Measurements from ENCODE around the gene PWWP2A.
"Not testable (repeated sequence)": the region's sequence is repeated elsewhere in the genome, so short reads cannot be mapped to it uniquely, and the experiment has no call there.

The PWWP2A gene, protein sequence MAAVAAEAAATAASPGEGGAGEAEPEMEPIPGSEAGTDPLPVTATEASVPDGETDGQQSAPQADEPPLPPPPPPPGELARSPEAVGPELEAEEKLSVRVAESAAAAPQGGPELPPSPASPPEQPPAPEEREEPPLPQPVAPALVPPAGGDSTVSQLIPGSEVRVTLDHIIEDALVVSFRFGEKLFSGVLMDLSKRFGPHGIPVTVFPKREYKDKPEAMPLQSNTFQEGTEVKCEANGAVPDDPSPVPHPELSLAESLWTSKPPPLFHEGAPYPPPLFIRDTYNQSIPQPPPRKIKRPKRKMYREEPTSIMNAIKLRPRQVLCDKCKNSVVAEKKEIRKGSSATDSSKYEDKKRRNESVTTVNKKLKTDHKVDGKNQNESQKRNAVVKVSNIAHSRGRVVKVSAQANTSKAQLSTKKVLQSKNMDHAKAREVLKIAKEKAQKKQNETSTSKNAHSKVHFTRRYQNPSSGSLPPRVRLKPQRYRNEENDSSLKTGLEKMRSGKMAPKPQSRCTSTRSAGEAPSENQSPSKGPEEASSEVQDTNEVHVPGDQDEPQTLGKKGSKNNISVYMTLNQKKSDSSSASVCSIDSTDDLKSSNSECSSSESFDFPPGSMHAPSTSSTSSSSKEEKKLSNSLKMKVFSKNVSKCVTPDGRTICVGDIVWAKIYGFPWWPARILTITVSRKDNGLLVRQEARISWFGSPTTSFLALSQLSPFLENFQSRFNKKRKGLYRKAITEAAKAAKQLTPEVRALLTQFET

DNA sequence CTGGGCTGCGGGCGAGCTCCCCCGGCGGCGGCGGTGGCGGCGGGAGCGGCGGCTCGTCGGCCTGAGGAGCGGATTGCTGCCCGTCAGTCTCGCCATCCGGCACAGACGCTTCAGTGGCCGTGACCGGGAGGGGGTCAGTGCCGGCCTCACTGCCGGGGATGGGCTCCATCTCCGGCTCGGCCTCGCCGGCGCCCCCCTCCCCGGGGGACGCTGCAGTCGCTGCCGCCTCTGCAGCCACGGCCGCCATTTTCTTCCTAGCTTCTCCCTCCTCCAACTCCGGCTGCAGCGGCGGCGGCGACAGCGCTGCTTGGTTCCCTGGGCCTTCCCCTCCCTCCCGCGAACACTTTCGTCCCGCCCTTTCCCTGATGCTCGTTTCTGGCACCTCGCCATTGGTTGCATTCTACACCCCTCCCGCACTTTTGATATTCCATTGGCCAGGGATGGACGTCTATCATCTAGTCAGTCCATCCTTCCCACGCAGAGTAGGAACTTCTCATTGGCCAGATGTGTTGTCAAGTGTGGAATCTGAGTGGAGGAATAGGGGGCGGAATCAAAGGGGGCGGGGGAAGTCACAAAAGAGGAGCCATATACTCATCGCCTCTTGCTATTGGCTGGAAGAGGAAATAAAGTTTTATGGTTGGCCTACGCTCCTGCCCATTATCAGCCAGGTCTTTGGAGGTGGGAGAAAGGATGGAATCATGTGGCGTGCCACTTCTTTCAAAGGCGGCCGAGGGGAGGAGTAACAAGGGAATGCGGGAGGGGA is at the start of gene PWWP2A:
PWWP2A (minus strand) TSS at position 309 of the 763 bp plus-strand sequence; CDS start at position 247, 62 bp downstream.
- DNase-seq (ENCODE audit: low spot score), result peak; percentile 100

DNA sequence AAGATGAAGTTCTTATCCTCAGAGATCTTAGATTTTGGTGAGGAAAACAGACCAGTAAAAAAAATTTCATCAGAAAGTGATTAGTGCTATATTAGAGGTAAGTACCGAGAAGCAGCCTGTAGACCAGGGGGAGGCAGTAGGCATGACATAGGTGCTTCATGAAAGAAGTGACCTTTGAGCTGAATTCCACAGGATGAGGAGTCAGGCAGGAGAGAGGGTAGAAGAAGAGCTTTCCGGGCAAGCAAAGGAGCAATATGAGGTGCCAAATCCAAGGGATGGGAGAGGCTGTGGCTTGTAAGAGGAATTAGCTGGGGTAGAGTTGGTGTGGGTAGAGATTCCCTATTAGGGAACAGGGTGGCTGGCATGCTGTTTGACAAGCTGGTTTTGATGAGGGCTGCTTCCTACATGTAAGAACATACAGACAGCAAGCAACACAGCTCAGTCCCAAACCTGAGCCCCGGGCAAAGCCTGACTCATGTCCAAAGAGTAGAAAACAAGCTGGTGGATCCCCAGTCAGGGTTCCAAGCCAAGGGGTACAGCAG is 48.4 kb upstream of the PWWP2A start:
- DNase-seq (ENCODE audit: low spot score), result peak; percentile 32

- DNase-seq (ENCODE audit: low spot score), result no peak
These were observed 47.8 kb upstream of the PWWP2A start for GRCh38 chr5:160166973-160167623.

DNA sequence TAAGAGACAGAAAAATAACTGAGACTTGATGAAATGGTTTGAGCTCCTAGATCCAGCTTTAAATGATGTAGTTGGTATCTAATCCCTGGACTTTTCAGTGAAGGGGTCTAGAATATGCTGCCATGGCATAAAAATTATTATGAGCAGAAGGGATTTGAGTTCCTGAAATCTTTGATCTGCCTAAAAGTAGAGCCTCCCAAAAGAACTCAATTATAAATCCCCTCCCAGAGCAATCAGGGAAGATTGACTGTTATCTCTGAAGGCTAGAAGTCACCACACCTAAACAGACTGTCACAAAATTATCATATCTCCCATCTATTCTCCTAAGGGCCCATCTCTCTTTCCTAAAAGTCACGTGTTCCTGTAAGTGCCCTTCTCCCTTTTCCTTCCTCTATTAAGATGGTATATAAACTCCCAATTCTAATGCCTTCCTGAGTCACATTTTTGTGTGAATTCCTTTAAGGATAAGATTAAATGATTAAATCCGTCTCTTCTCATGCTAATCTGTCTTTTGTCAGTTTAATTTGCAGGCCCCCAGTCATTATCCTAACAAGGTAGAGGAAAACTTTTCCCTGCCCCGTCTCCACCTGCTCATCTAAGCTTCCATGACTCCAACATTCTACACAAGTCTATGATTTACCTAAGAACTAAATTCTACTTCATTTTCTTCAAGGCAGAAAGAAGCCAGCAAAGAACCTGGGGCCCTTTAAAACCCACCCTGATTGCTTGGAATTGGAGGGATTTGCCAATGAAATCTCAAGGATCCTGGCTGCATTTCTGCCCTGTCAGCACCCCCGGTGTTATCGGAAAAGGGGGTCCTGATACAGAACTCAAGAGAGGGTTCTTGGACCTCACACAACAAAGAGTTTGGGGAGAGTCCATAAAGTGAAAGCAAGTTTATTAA is 47.1 kb upstream of the PWWP2A start:
- no peak for DNase-seq (ENCODE audit: low spot score)

DNA sequence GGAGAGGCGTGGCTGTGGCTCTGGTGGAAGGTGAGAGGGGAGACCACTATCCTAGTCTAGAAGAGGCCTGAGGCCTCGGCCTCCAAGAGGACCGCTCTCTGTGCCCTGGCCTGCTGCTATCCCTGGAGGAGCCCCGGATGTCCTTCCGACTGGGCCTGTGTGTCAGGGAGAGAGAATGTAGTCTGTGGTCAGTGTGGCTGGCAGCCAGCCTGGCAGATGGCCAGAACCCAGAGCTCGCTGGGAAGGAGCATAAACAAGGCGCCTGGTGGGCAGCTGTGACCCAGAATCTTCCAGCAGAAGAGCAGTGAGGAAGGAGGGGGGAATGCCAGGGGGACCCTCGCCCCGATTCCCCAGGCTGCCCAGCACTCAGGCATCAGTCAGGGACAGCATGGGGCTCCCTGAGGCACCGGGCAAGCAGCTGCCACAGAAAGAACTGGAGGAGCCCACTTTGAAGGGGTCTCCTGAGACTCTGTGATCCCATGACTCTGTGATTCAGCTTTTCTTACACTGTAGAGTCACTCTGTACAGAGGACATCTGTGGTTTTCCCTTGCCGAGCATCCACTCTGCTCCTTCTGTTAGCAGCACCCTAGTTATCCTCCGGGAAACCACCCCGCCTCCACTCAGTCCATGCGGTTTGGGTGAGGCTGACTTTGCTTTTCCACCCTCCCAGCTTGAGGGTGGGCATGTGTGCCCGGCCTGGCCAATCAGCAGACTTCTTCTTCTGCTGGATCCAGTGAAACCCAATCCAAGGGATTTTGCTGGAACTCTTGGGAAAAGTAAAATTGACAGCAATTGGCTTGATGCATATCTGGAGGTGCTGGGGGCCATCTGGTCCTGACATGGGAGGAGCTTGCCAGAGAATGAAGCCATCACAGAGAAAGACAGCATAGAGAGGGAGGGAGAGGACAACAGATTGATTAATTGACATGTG is 46.2 kb upstream of the PWWP2A start:
- DNase-seq (ENCODE audit: low spot score), result peak; percentile 99

DNA sequence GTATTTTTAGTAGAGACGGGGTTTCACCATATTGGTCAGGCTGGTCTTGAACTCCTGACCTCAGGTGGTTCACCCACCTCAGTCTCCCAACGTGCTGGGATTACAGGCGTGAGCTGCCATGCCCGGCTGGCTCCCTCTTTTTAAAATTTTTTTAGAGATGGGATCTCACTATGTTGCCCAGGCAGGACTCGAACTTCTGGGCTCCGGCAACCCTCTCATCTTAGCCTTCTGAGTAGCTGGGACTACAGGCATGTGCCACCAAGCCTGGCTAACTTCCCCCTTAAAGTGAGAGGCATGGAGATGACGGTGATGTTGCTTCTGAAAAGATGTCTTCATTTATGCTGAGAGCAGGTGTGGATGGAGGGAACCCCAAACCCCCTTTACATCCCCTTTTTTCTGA is 43.7 kb upstream of the PWWP2A start:
- no peak for DNase-seq (ENCODE audit: low spot score)

- DNase-seq (ENCODE audit: low spot score), result no peak
These were observed 42.4 kb upstream of the PWWP2A start for GRCh38 chr5:160161626-160162025.

GRCh38 chr5:160160875-160161274 is 41.6 kb upstream of the PWWP2A start:
- DNase-seq (ENCODE audit: low spot score), result not testable (repeated sequence)

DNA sequence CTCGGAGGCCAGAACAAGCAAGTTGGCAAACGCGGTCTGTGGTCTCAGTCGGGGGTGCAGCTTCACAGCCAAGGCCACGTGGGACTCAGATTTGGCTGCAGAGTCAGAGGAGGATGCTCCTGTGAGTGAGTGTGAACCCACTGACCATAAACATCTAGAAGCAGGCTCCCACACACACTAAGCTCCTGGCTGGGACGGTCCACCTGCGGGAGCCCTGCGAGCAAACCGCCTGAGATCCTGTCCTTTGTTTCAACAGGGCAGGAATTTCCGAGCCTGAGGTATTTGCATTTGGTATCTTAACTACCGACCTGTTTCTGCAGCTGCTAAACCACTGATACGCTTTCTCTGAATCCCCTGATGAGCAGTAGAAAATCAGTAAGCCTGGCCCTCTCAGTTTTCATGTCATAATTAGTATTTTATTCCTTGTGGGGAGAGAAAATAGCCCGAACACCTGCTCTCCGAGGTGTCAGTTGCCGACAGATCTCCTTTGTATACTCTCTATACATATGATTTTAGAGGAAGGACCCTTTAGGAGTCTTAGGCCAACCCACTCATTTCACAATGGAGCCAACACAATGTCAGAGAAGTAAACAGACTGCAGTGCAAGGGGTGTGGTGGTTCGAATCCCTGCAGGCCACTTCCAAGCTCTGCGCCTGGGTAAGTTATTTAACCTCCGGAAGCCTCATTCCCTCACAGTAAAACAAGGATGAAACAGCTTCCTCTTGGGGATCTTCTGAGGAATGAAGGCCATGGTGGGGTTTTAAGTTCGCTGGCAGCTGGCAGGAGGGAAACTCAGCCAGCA is 40.9 kb upstream of the PWWP2A start:
- DNase-seq (ENCODE audit: low spot score), result no peak

- DNase-seq (ENCODE audit: low spot score), result no peak
These were observed 38.8 kb upstream of the PWWP2A start for GRCh38 chr5:160158087-160158486.

DNA sequence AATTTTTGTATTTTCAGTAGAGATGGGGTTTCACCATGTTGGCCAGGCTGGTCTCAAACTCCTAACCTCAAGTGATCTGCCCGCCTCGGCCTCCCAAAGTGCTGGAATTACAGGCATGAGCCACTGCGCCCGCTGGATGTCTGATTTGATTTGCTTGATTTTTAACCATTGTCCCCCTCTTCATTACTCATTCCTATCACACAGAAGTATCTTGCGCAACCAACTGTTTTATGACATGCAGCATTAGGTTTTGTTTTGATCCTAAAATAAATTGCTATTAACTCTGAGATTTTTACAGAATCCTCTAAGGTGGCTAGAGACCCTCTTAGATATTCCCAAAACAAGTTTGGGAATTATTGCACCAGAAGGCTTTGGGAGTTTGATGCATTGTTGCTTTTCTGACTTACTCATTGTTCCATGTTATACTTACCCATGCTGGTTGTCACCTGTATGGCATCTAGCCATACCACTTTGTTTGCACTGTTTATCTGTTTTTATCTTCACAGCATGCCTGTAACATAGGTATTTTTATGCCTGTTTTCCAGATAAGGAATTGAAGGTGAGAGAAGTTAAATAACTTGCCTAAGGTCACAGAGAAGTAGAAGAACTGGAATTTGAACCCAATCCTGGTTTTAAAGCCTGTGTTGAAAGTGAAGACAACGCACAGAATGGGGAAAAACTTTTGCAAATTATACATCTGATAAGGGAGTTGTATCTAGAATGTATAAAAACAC is 35.9 kb upstream of the PWWP2A start:
- no peak for DNase-seq (ENCODE audit: low spot score)

GRCh38 chr5:160152901-160153300 is 33.7 kb upstream of the PWWP2A start:
- no peak for DNase-seq (ENCODE audit: low spot score)

DNA sequence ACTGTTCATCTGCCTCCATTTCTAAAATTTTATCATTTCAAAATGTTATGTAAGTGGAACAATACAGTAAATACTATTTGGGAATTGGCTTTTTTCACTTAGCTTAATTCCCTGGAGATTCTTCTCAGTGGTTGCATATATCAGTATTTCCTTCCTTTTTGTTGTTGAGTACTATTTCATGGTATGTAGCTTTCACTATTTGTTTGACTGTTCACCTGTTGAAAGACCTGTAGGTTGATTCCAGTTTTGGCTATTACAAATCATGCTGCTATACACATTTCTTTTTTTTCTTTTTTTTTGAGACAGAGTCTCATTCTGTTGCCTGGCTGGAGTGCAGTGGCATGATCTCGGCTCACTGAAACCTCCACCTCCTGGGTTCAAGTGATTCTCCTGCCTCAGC is 33.0 kb upstream of the PWWP2A start:
- DNase-seq (ENCODE audit: low spot score), result no peak

DNA sequence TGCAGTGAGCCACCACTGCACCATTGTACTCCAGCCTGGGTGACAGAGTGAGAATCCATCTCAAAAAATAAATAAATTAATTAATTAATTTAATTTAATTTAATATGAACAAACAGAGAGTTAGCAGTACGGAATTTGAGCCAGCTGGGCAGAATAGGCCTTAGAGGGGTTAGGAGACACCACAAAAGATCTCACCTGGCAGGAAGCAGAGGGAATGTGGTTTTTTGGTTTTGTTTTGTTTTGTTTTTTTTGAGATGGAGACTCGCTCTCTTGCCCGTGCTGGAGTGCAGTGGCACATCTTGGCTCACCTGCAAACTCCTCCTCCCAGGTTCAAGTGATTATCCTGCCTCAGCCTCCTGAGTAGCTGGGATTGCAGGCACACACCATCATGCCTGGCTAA is 31.8 kb upstream of the PWWP2A start:
- DNase-seq (ENCODE audit: low spot score), result no peak

DNA sequence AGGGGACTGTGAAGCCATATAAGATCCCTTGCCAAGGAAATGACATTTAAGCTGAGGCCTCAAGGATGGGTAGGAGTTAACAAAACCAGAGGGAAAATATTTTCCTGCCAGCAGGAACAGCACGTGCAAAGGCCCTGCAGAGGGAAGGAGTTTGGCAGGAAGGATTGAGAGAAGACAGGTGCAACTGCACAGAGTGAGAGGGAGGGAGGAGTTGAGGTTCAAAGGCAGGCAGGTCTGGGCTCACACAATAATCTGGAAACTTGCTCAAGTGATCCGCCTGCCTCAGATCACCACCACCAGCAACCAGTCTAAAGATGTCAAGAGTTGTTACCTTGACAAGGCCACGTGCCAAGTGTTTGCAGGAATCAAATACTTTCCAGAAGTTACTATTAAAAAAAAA is 31.1 kb upstream of the PWWP2A start:
- DNase-seq (ENCODE audit: low spot score), result no peak

- DNase-seq (ENCODE audit: low spot score), result not testable (repeated sequence)
These were observed 25.2 kb upstream of the PWWP2A start for GRCh38 chr5:160144436-160144835.

DNA sequence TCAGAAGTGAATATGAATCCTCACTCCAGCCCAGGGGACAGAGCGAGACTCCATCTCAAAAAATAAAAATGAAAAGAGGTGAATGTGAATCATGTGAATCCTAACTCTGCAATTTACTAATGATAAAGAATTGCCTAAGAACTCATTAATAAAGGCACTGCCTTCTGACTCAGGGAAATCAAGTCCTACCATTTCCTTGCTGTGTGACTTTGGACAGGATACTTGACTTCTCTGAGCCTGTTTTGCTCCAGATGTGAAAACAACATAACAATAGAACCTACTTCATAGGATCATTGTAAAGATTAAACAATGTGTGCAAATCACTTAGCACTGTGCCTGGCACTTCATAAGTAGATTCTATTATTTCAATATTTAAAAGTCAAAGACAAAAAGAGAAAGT is 15.1 kb upstream of the PWWP2A start:
- DNase-seq (ENCODE audit: low spot score), result no peak

- no peak for DNase-seq (ENCODE audit: low spot score)
These were observed 14.7 kb upstream of the PWWP2A start for GRCh38 chr5:160133918-160134304.

All from kidney tubule cell (primary cell).